CMK (cell line): ENCODE results near the gene BRI3BP.
"Not testable (repeated sequence)": the region's sequence is repeated elsewhere in the genome, so short reads cannot be mapped to it uniquely, and the experiment has no call there.

Source experiments
- DNase-seq: peaks from one replicate; pipeline ENCODE4 v3.0.0-alpha.2; 2010; ENCODE audit warnings: low read depth

Gene BRI3BP

DNA sequence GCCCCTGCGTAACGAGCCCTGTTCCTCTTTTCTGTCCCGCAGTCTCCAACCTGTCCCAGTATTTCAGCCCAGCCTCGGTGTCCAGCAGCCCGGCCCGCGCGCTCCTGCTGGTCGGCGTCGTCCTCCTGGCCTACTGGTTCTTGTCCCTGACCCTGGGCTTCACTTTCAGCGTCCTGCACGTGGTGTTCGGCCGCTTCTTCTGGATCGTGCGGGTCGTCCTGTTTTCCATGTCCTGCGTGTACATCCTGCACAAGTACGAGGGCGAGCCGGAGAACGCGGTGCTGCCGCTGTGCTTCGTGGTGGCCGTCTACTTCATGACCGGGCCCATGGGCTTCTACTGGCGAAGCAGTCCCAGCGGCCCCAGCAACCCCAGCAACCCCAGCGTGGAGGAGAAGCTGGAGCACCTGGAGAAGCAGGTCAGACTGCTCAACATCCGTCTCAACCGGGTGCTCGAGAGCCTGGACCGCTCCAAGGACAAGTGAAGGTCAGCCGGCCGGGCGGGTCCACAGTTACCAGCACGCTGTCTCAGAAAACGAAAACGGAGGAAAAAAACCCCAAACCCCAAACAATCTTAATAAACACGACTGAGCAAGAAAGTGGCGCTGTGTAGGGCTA lies 31.6 kb downstream of the BRI3BP start:
- no peak for DNase-seq

DNA sequence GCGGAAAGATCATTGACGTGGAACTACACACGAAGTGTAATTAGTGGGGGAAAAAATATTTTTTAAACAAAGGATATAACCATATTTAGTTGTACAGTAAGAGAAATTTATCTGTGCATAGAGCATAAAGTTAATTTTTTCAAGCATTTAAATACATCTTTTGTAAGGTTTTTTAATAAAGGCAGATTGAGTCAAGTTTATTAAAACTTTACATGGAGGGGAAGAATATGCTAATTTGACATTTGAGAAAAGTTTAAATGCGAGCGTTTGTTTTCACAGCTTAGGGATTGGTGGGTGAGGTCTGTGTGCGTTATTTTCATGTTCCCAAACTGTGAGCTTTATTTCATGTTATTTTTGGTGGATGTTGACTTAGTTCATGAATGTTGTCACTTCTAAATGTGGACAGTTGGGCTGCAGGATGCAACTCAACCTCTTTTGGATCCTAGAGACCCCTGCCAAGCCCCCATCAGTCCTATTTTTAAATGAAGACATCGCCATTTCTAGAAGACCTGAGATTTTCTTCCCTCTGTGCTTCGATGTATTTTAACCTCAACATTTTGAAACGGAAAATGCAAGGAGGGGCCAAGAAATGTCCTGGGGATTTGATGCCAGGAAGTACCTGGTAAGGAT lies 32.3 kb downstream of the BRI3BP start:
- no peak for DNase-seq

DNA sequence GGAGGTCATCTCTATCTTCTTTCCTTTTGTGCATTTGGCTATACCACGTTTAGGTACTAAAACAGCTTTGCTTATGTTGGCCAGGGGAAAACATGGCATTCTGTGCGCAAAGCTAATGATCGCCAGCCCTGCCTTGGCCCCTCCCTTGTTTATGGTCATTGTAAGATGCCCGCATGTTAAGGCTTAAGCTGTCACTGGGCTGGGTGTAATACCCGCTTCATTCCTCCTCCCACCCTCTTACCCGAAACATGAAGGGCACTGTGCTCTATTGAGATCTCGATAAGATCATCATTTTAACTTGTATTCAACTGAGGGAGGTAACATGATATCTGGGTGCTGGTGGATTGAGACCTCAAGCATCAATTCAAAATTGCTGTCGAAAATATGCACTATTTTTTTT lies 34.7 kb downstream of the BRI3BP start:
- no peak for DNase-seq

DNA sequence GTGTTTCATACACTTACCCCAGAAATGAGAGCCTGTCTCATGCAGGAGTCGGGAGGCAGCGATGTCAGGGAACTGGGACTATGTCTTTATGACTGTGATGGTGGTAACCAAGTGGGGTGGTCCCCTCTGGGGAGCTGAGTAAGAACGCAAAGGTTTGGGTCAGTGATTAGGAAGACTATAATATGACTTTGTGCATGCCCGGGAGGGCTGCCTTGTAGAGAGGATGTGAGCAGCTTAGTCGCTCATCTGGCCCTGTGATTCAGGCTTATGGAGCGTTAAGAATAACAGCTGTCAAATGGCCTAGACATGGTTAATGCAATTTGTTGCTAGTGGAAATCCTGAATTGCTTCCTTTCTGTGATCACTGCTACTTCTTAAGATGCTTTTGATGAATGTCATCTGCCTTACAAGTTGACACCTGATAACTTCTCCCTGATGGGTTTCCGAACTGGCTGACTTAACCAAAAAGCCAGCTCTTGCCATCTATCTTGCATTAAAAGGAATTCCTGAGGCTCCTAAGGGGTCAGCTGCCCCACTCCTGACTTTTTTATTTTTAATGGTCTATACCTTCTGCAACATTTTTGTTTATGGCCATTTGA lies 36.4 kb downstream of the BRI3BP start:
- DNase-seq: no peak

DNA sequence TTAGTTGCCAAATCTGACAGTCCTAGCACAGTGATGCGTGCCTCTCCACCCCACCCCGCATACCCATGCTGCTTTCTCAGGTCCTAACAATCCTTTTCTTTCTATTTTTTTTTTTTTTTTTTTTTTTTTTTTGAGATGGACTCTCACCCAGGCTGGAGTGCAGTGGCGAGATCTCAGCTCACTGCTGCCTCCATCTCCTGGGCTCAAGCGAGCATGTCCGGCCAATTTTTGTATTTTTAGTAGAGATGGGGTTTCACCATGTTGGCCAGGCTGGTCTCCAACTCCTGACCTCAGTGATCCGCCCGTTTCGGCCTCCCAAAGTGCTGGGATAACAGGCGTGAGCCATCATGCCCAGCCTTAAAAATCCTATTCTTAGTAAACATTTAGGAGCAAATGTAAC lies 38.0 kb downstream of the BRI3BP start:
- DNase-seq: not testable (repeated sequence)

DNA sequence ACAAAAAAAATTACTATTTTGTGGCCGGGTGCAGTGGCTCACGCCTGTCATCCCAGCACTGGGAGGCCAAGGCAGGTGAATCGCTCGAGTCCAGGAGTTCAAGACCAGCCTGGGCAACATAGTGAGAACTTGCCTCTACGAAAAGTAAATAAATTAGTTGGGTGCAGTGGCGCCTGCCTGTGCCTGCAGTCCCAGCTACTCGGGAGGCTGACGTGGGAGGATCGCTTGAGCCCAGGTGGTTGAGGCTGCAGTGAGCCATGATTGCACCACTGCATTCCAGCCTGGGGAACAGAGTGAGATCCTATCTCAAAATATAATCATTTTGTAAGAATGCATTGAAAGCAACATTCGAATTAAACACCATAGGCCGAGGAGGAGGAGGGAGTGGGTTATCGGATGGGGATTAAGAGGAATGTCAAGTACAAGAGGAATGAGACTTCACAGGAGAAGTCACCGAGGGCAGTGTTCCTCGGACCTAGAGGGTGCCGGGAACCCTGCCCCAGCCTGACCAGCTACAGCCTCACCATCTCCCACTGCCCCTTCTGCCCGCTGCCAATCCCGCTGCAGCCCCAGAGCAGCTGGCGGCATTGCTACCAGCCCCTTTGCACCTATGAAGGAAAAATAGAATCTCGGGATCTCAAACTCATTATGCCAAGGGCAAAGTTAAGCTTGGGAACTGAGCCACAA lies 39.2 kb downstream of the BRI3BP start:
- DNase-seq: no peak

DNA sequence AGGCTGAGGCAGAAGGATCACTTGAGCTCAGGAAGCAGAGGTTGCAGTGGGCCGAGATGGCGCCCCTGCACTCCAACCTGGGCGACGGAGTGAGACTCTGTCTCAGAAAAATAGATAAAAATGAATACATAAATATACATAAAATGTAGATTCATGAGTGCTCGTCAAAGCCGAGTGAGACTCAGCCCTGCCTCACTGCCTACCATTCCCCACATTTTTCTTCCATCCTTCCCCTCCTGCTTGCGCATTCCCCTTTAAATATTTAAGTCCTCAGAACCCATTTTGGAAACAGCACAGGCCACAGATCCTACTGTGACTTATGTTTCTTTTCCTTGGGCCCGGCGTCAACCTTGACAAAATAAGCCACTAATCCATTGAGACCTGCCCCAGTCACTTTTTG lies 39.8 kb downstream of the BRI3BP start:
- DNase-seq: no peak

DNA sequence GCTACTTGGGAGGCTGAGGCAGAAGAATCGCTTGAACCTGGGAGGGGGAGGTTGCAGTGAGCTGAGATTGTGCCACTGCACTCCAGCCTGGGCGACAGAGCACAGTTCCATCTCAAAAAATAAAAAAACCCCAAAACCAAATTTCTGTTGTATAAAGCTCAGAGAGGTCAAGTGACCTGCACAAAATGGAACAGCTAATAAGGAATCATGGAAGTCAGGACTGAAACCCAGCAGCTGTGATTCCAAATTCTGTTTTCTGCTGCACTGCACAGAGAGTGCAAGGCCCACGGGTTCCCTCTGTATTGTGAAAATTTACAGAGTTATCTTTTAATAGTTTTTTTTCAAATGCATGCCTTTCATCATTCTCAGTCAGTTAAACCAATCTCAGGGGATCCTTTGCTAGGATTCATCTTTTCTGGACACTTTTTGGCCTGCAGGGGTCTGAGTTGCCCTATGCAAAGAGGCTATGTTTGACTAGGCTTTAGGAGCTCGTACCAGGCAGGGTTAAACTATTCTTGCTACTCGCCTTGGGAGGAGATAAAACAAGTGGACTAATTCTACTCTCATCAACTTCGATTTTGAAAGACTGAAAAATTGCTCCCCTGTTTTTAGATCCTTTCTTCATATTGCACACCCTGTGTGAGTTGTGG lies 45.7 kb downstream of the BRI3BP start:
- no peak for DNase-seq

DNA sequence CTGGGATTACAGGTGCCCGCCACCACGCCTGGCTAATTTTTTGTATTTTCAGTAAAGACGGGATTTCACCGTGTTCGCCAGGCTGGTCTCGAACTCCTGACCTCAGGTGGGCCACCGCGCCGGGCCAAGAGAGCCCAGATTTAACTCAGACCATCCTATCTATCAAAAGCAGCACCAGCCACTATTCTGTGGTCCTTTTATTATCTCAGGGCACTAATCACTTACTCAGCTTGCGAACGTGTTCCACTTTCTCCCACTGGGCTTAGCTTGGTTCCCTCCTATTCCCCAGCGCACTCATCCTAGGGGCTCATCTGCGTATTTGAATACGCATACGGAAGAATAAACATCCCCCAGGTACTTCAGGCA lies 55.6 kb downstream of the BRI3BP start:
- no peak for DNase-seq

DNA sequence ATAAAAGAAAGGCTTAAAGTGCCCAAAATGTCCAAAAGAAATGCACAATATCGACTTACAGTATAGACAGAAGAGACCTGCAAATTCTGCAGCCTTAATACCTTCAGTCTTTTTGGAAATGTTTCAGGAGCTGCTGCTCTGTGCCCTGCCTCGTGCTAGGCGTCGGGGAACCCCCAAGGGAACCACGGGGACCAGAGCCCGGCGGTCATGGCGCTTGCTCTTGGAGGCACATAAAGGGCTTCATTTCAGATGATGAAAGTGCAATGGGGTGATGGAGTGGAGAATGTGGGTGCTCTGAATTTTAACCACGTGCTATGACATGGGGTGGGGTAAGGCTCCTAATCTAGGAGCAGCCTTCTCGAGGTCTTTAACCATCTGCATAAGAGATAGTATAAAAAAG lies 57.0 kb downstream of the BRI3BP start:
- DNase-seq: no peak

DNA sequence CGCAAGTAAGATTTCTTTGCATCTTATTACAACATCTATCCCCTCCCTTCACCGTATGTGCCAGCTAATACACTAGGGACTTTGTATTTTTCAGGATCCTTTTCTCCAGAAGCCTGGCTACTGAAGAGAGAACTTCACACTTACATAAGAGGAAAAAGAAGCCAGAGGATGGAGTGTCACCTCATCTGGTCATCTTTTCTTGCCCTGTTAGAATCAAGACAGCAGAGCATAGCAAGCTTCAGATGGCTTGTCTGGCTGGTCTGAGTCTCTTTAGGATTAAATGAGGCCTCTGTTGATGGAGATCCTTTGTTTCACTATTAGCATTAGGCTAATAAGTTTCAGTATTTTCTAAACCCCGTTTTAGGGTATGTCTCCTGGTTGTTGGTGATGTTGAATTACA lies 57.4 kb downstream of the BRI3BP start:
- no peak for DNase-seq

DNA sequence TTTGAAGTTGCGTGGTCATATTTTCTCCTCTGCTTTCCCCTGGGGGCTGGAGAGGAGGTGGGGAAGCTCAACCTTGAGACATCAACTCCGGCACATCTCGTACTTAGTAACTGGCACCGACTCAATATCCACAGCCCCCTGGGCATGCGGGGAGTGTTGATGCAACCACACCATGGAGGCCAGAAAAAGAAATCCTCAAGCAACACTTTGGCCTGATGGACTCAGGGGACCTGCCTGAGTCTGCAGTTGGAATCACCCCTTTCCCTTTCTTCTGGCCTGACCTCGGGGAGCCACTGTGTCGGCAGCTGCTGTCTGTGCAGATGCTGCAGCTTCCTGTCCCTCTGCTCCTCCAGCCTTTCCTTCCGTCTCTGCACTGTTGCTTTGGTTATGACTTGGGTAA lies 60.4 kb downstream of the BRI3BP start:
- DNase-seq: no peak

DNA sequence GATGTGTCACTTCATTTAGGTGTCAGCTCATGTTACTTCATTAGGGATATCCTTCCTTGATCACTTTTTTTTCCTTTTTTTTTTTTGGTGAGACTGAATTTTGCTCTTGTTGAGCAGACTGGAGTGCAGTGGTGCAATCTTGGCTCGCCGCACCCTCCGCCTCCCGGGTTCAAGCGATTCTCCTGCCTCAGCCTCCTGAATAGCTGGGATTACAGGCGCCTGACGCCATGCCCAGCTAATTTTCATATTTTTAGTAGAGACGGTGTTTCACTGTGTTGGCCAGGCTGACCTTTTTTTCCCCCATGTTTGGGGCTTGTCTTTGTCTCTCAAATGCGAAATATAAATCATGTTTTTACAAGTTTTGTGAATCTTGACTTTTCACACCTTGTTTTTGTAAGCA lies 62.1 kb downstream of the BRI3BP start:
- no peak for DNase-seq

DNA sequence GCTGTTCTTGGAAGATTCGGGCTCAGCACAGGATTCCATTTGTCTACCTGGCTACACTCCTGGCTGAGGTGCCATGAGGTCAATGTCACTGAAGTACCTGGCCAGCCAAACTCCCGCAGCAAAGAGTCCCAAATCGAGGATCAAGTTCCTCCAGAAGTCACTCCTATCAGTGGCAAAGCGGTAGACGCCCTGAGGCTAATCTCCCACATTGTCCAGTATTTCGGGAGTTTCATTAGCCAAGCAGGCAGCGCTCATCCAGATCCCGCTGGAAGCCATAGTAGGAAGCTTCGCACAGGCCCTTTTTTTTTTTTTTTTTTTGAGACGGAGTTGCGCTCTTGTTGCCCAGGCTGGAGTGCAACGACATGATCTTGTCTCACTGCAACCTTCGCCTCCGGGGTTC lies 62.9 kb downstream of the BRI3BP start:
- DNase-seq: no peak

DNA sequence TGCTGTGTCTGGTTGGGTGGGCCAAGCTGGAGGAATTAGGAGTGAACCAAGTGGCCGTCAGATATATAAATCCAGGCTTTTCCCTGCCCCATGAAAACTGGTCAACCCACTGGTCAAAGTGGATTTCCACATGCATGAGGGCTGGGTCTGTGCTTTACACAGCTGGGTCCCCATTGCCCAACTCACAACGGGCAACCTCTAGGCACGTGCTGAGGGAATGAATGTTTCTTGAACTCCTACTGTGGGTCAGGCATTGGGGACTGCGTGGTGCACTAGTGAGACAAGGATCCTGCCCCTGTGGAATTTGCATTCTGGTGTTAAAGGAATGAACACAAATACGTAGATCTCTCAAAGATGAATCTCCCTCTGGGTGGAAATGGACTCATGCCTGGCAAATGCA lies 64.3 kb downstream of the BRI3BP start:
- no peak for DNase-seq

DNA sequence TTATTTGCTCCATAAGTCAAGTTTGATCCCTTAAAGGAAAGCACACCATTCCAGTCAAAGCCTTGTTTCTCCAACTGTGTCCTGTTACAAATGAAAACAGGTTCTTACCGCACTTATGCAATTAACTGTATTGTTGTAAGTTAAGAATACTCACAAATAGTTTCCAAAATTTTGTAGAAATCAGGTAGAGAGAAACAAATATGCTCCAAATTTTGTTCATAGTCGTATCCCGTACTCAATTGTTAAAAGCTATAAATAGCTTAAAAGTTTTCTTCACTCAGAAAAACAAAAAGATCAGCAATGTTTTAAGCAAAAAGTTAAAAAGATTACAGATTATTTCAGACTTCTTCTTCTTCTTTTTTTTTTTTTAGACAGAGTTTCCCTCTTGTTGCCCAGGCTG lies 67.8 kb downstream of the BRI3BP start:
- DNase-seq: no peak

DNA sequence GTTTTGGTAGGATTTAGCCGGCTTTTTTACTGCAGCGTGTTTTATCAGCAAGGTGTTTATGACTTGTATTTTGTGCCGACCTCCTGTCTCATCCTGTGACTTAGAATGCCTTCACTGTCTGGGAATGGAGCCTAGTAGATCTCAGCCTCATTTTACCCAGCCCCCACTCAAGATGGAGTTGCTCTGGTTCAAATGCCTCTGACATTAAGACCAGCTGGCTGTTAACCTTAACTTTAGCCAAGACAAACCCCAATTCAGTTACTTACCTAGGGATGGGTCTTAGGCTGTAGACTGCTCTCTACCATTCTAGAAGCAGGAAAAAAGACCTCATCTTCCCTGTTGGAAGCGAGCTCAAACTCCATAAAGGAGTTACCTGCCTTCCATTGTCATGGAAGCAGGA lies 70.1 kb downstream of the BRI3BP start:
- not testable (repeated sequence) for DNase-seq

DNA sequence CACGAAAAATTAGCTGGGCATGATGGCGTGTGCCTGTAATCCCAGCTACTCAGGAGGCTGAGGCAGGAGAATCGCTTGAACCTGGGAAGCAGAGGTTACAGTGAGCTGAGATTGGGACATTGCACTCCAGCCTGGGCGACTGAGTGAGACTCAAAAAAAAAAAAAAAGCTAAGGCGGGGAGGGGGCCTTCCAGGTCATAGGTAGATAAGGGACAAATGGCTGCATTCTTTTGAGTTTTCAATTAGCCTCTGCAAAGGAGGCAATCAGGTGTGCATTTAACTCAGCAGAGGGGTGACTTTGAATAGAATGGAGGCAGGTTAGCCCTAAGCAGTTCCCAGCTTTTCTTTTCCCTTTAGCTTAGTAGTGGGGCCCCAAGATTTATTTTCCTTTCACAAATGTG lies 71.0 kb downstream of the BRI3BP start:
- no peak for DNase-seq

DNA sequence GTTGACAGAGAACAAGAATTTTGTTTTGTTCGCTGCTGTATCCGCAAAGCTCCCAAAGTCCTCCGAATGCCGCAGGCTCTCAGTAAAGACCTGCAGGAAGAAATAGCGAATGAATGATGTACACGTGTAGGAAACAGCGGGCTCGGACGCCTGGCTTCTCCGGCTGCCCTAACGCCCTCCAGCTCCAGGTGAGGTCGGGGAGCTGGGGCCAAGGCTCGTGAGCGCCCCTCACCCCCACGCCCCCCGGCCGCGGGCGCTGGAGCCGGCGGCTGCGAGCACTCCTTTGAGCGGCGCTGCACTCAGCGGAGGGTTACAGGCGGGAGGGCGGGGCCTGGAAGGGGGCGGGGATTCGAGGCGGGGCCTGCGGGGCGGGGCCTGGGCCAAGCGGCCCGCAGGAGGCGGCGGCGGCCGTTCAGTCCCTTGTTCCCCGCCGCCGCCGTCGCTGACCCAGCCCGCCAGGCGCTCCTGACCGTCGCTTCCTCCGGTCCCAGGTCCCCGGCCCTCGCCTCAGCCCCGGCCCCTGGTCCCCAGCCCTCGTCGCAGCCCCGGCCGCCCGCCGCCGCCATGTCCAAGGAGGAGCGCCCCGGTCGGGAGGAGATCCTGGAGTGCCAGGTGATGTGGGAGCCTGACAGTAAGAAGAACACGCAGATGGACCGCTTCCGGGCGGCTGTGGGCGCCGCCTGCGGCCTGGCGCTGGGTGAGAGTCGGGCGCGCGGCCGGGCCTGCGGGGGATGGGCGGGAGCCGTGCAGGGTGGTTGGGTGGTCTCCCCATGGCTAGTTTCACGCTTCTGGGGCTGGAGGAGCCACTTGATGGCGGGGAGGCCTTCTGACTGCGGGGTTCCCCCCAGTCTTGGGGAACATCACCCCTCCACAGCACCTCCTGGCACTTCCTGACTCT lies 71.8 kb downstream of the BRI3BP start, which contains the start of gene AACS:
AACS (plus strand) TSS at position 415 of the 898 bp plus-strand sequence; CDS start at position 565, 150 bp downstream.
- peak; percentile 45 for DNase-seq

DNA sequence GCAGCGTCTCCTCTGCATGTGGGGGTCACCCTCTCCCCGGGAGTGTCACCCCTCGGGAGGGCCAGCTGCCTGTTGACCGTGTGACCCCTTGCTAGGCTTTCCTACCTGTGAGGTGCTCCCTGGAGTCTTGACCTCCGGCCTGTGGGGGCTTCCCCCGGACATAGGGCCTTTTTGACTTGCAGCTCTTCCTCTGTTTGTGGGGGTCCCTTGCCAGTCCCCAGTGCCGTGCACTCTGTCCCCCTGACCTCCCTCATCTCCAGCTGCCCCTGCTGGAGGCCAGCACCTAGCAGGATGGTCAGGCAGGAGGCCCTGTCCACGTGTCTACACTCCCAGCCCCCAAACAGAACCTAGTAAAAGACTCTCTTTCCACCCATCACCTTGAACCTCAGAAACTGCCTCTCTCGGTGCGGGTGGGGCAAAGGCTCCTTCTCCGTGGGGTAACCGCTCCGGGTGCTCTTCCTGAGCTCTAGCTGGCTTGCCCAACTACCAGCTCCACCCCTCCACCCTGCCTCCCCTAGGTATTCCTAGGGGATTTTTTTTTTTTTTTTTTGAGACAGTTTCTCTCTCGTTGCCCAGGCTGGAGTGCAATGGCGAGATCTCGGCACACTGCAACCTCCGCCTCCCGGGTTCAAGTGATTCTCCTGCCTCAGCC lies 72.6 kb downstream of the BRI3BP start:
- DNase-seq: no peak

DNA sequence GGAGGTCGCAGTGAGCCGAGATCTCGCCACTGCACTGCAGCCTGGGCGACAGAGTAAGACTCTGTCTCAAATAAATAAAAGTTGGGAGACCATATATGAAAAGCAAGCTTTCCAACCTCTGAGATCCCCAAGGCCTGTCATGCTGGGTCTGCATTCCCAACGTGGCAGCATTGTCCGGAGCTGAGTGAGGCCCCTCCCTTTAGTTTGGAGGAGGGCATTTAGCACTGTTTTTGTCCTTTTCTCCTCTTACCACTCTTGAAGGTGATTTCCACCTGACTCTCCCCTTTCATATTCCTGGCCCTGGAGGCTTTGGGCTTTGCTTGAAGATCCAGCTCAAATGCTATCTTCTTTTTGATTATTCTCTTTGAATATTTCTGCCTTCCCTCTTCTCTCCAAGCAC lies 74.9 kb downstream of the BRI3BP start:
- DNase-seq: no peak
